CD4-positive, alpha-beta T cell treated with Interleukin-17A for 4 hours (primary cell): ENCODE measurements around the gene OR13J1.

ENCODE experiments used
- DNase-seq: peaks from one replicate; pipeline ENCODE4 v3.0.0-alpha.2; 2020; ENCODE audit warnings: mixed read lengths

OR13J1 gene

DNA sequence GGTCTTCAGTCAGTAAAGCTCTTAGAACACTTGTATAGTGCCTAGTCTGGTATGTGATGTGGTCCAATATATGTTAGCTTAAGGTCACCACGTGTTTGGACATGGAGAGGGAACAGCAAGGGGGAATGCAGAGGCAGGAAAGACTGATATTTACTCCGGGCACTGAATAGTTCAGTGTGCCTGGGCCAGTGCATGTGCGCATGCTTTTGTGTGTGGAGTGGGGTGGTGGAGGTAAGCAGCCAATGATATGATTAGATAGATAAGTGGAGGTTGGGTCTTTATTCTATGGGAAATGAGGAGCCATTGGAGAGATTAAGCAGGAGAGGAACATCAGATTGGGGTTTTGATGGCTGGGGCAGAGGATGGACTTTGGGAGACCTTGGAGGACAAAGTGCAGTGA, 14.0 kb downstream of the OR13J1 start:
- DNase-seq, result no peak

GRCh38 chr9:35854091-35854762, 16.0 kb downstream of the OR13J1 start:
- no peak for DNase-seq

GRCh38 chr9:35852876-35853865, 17.0 kb downstream of the OR13J1 start:
- DNase-seq, result no peak

DNA sequence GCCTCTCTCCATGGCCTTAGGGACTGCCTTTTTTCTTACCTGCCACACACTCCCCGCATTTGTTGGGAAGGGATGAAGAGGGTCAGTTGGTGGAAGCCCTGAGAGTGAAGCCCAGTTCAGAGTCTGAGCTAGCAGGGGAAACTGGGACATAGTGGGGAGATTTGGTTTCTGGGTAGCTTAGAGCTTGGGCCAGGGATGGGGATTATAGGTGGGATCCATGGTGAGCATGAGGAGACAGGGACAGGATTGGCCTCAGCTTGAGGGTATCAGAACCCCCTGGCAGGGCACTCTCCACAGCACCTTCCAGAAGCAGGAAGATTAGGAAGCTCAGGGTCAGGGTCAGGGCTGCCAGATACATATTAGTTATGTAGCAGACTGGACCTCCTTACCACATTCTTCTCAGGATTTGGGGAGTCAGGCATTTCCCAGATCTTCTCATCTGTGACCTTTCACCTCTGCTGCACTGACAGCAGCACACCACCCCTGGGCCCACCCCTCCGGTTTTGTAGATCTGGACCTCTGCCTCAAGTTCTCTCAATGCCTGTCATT, 17.9 kb downstream of the OR13J1 start:
- DNase-seq, result no peak

DNA sequence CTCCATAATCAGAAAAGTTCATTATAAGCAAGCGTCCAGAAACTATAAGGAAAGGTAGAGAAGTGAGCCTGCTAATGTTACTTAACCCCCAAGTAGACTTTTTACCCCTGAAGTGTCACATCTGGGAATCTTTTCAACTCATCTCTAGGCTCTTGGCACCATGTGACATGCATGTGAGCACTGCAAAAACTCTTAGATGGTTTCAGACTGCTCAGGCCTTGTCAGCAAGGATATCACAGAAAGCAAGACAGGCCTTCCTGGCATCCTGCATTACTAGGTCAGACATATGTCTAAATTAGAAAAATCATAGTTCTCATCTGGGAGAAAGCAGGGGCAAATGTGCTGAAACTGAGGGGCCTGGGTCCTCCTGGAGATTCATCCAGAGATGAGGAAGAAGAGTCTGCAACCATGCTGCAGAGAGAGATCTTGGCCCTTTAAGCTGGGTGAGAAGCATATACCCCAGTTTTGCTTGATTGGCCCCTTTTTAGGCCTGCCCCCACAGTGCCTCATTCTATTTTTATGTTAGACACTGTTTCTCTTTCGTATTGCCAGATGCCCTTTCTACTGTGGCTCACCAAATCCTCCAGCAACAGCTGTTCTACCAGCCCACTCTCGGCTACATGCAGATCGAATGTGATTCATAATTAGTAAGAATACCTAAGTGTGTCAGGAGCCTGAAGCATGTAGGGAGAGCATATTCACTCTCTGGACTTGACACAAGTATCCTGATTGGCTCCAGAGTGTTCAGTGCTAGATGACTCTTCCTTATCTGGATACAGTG, 22.2 kb downstream of the OR13J1 start:
- no peak for DNase-seq

GRCh38 chr9:35845824-35846771, 24.1 kb downstream of the OR13J1 start:
- DNase-seq, result no peak

DNA sequence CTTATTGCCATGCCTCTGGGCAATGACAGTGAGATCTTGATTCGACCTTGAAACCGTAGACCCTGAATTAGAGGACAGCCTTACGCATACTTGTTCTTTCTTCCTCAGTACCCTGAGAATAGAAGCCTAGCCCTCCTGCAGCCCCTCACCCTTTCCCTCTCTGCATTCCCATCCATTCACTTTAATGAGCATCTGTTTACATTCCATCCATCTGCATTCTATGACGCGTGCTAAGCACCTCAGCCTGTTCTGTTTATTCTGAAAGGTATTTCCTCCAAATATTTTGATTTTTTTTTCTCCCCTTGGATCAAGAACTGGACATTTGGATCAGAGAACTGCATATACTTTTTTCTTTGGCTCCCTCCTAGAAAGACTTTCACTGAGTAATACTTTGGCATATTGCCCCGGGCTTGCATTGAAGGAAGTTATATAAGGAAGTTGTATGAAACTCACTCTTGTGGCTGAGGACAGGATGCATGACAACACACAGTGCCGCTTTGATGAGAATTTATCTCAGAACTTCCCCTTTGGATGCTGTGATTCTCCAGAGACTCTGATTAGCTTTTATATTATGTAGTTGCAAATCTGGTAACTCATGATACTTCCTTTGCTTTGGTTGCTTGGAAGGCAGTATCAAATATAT, 25.5 kb downstream of the OR13J1 start:
- DNase-seq, result peak; percentile 67

GRCh38 chr9:35842795-35843194, 27.4 kb downstream of the OR13J1 start:
- DNase-seq, result no peak

GRCh38 chr9:35842020-35842745, 28.0 kb downstream of the OR13J1 start:
- no peak for DNase-seq

DNA sequence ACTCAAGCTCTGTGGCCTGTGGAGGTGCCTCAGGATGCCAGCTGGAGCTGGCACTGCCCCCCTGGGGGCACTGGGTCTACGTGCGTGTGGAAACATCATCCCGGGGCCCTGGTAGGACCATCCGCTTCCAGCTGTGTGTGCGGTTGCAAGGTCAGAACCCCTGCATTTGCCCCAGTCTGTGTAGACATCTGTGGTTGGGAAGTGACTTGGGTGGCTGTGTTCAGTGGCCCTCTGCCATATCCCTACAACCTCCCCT, 28.6 kb downstream of the OR13J1 start:
- no peak for DNase-seq

- no peak for DNase-seq
Observed at GRCh38 chr9:35840881-35841644, 29.1 kb downstream of the OR13J1 start.

- DNase-seq, result no peak
Observed at GRCh38 chr9:35839926-35840325, 30.3 kb downstream of the OR13J1 start.

DNA sequence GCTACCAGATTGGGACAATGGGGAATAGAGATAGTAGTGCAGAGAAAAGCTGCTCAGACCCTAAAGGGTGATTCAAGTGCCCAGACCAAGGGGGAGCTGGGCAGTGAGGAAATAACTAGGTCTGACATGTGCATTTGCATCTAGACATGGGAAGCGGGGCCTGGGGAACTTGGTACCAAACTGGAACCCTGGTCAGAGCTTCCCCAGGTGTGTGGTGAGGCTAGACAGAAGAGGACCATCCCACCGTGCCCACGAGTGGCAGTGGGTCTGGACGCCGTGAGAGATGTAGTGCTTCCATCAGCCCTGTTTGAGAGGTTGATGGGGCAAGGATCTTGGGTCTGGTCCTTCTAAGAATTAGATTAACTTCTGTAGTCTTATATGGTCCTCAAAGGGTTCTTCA, 33.6 kb downstream of the OR13J1 start:
- no peak for DNase-seq

DNA sequence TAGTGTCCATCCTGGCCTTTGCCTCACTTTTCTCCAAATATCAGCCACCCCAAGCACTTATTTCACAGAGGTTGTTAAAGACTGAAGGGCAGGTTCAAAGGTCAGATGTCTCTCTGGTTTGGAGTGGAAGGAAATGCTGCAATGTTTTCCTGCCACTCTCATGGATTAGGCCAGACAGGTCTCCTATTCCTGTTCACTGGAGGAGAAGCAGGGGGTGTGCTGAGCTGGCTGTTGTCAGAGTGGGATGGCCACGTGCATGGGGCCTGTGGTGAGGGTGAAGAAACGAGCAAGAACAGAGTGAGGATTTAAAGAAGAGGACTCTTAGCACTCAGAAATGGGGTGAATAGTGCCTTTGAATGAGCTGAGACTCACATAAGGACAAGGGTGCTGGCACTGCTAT, 34.4 kb downstream of the OR13J1 start:
- no peak for DNase-seq

GRCh38 chr9:35835216-35835632, 35.0 kb downstream of the OR13J1 start:
- DNase-seq, result peak; percentile 20

DNA sequence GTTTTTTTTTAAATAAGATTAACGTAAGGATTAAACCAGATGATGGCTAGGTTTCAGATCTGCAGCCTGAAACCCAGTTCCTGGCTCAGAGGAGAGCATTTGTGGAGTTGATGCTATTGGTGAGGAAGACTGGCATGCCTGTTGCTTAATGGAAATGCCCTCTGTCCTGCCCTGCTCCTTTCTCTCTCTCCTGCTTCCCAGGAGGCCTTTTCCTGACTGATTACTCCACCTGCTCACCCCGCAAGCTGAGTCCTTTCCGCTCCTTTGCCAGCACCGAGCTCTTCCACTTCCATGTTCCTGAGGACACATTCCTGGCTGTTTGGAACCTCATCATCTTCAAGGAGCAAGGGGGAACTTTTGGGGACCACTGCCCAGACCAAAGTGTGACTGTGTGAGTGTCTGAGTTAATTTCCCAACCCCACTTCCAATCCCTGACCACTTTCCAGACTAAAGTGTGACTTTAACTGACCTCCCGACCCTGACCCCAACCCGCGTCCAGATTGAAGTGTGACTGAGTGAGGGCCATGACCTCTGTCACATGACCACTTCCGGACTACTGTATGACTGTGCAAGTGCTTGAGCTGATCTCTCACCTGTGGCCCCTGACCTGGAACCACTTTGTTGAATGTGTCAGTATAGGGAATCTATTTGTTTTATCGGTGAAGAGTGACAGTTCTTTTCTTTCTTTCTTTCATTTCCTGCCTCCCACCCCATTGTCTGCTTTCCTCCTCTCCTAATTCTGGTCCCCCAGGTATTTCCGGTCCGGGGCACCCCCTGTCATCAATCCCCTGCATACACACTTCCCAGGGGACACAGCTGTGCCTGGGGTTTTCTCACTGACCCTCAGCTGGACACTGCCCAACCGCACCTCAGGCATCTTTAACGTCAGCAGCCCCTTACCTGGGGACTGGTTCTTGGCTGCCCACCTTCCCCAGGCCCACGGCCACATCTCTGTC, 35.7 kb downstream of the OR13J1 start:
- DNase-seq, result no peak

- no peak for DNase-seq
Observed at GRCh38 chr9:35832814-35833213, 37.4 kb downstream of the OR13J1 start.

DNA sequence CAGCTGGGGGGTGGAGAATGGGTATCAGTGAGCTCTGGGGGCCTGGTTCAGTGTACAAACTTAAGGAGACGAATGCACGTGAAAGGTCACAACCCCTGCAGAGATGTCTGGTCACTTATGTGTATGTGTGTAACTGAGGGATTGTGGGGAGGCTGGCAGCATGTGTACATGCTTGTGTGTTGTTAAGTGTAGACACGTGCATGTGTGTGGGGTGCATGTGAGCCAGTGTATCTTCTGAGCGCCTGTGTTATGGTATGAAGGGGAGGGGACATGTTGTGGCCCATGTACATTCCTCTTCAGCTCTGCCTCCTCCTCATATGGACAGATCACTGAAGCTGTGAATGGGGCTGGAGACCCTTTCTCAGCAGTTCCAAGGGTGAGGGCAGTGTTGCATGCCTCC, 39.2 kb downstream of the OR13J1 start:
- DNase-seq, result no peak

- DNase-seq, result no peak
Observed at GRCh38 chr9:35829764-35830096, 40.5 kb downstream of the OR13J1 start.
